ENCODE measurements around the gene ANKK1.

The ANKK1 gene

DNA sequence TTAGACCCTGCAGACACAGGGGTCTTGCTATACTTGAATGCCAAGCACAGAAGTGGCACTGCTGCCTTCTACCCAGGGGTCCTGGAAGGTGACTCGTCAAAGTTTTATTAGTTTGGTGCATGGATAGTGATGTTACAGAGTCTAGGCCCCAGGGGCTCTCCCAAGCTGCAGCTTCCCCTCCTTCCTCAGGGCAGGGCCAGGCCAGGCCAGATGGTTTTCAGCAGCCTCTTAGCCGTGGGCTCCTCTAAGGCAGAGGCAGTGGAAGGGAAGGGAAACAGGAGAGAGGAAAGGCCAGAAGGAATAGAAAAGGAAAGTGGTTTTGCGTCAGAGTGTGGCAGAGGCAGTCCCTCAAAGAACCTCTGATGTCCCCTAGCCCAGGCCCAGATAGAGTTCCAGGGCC, 21.9 kb downstream of the ANKK1 start:
- no peak for DNase-seq

DNA sequence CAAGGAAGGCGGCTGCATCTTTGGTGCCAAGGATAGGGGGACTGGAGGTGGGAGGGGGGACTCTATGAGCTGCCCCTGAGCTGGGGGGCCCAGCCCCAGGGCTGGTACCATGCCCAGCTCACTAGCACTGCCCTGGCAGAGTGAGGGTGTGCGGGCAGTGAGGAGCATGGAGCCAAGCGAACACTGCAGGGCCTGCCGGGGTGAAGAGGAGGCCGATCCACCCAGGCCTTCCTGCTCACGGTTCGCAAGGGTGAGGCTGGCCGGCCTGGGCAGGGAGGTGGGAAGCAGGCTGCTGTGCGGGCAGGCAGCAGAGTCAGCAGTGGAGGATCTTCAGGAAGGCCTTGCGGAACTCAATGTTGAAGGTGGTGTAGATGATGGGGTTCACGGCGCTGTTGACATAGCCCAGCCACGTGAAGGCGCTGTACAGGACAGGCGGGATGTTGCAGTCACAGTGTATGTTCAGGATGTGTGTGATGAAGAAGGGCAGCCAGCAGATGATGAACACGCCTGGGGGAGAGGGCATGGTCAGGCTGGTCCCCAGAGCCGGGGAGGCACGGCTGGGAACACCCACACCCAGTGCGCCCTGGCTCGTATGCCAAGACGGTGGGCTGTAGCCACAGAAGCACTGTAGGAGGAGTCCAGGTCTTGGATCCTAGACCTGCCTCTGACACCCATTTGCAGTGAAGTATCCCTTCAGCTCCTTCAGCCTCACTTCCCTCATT, 23.0 kb downstream of the ANKK1 start:
- no peak for DNase-seq

GRCh38 chr11:113411536-113411935, 24.0 kb downstream of the ANKK1 start:
- DNase-seq = no peak

- no peak for DNase-seq
These were observed 25.1 kb downstream of the ANKK1 start for GRCh38 chr11:113412675-113413074.

DNA sequence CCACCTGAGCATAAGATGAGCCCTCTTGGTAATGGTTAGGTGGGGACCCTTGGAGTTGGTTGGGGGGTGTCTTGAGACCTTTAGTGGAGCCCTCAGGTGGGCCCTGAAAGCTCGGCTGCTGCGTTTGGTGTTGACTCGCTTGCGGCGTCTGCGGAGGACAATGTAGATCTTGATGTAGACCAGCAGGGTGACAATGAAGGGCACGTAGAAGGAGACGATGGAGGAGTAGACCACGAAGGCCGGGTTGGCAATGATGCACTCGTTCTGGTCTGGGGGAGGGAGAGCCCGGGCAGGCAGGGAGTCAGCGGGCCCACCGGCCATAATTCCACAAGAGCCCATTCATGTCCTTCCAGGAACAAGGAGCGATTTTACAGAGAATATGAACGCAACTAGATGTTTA, 27.8 kb downstream of the ANKK1 start:
- DNase-seq = no peak

- DNase-seq = no peak
These were observed 29.8 kb downstream of the ANKK1 start for GRCh38 chr11:113417428-113417827.

GRCh38 chr11:113419454-113420003, 31.9 kb downstream of the ANKK1 start:
- DNase-seq = no peak

- DNase-seq = no peak
These were observed 33.2 kb downstream of the ANKK1 start for GRCh38 chr11:113420808-113421207.

DNA sequence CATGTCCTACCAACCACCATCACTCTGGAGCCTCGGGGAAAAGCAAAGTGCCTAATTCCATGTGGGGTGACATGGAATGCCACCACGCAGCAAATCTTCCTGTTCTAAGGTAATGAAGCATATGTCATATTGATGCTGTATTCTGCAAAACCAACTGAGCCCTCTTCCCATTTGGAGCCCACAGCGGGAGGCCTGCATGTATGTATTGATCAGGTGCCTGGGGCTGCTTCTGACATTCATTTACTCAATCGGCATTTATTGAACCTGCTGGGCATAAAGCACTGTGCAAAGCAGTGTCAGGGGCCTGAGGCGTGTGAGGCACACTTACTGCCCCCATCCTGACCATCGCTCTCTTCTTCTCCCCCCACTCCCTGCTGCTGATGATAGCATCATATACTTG, 39.1 kb downstream of the ANKK1 start:
- no peak for DNase-seq

GRCh38 chr11:113431746-113432145, 44.2 kb downstream of the ANKK1 start:
- DNase-seq = no peak

- DNase-seq = no peak
These were observed 47.8 kb downstream of the ANKK1 start for GRCh38 chr11:113435190-113435968.

DNA sequence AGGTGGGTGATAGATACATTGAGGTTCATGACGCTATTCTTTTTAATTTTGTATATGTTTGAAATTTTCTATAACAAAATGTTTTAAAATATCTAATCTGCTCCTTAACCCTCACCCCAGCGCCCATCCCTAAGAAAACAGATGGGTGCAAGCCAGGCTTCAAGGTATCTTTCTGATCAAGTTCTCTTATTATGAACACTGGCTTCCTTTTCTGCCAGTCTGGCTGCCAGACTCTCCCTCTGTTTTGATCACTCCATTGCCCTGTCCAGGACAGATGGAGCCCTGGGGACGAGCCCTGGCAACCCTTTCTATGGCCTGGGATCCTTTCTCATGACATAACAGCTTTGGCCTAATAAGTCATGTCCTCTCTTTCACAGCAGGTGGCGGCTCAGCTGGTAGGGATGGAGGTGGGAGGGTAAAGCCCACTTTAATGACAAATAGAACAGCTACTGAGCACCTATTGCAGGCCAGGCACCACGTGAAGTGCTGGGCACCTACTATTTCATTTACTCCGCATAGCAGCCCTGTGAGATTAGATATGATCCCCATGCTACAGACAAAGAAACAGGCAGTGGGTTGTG, 49.2 kb downstream of the ANKK1 start:
- no peak for DNase-seq

DNA sequence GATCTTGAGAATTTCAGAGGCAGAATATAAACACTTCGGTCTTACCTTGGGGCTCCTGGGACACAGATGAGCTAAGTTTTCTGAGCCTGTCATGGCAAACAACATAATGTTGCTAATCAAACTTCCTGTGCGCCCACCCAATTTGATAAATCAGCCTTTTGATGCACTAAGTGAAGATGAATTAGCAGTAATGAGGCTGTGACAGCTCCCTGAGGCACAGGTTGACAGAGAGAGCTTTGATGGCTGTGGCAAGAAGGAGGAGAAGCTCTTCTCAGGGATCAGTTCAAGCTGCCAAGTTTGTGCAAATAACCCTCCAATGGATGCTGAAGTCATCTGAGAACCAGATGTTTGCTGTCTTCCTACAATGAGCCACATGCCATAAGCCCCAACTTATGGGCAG, 53.2 kb downstream of the ANKK1 start:
- no peak for DNase-seq

GRCh38 chr11:113444502-113445123, 57.0 kb downstream of the ANKK1 start:
- no peak for DNase-seq

DNA sequence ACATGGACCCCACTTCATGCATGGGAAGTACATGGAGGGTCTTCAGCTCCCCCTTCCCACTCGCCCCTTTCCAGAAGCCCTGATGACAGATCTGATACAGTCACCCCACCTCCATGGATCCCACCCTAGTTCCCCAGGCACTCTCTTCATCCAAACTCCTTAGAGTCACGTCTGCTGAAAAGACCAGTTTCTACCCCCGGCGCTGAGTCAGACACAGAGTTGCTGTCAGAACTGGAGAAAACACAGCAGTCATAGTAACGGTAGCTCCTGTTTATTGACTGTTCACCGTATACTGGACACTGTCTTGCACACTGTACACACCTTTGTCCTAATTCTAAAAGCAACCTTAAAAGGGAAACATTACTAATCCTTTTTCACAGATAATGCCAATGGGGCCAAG, 58.5 kb downstream of the ANKK1 start:
- DNase-seq = no peak

DNA sequence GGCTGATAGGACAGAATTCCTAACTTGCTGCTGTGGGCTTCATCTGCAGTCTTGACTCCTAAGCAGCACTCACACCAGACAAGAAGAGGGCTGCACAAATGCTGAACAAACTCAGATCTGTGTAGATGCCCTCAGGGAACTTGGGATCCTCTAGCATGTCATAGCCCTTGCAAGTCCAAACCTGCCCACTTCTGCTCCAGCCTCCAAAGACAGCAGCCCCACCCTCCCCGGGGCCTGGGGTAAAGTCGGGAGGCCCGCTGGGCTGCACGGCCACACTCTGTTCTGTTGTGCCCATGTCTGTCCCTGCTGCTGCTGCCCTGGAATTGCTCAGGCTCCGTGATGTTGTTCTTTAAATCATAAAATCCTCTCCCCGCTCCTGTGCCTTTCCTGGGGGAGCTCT, 59.4 kb downstream of the ANKK1 start:
- no peak for DNase-seq

GRCh38 chr11:113447621-113448315, 60.2 kb downstream of the ANKK1 start:
- DNase-seq = no peak

GRCh38 chr11:113448316-113448677, 60.7 kb downstream of the ANKK1 start:
- no peak for DNase-seq

GRCh38 chr11:113449743-113450142, 62.2 kb downstream of the ANKK1 start:
- no peak for DNase-seq
